Transverse colon (tissue), 4 donors: ENCODE measurements around the gene CDRT4. TPM values are rescaled to one million over a fixed set of nuclear protein-coding genes. Genes with fewer than 3 reads are reported as not detected.

Source experiments
- DNase-seq: peaks from one replicate; pipeline ENCODE4 v3.0.0-alpha.2; 2019
- H3K27ac ChIP-seq, 4 donors: fragments of 200-600 bp; sonication (generic); 2 replicates each; pipeline ENCODE4 v1.5.1; 2016 to 2018; ENCODE audit warnings: inconsistent platforms in 4 of 4
- H3K27me3 ChIP-seq: fragments of 200-600 bp; sonication (generic); 2 replicates; pipeline ENCODE4 v1.5.1; 2017; ENCODE audit warnings: inconsistent platforms
- H3K36me3 ChIP-seq, 4 donors: fragments of 200-600 bp; sonication (generic); 2 replicates each; pipeline ENCODE4 v1.5.1; 2017 to 2019; ENCODE audit warnings: inconsistent platforms in 4 of 4
- H3K4me1 ChIP-seq, 4 donors: fragments of 200-600 bp; sonication (generic); 2 replicates each; pipeline ENCODE4 v1.5.1; 2017 to 2020; ENCODE audit warnings: inconsistent platforms in 4 of 4
- H3K4me3 ChIP-seq, 4 donors: fragments of 200-600 bp; sonication (generic); 1 replicate in 1 of 4; 2 replicates in 3 of 4; pipeline versions ENCODE4 v1.5.1 to v1.6.1; 2017 to 2019; ENCODE audit warnings: inconsistent platforms in 4 of 4
- H3K9me3 ChIP-seq, 2 donors: fragments of 200-600 bp; sonication (generic); 2 replicates each; pipeline ENCODE4 v1.5.1; 2017 to 2019; ENCODE audit warnings: inconsistent platforms in 2 of 2
- EP300 ChIP-seq: sonication (generic); formaldehyde crosslinking; IDR thresholded peaks from one replicate; pipeline ENCODE4 v1.6.1; 2017; ENCODE audit warnings: antibody characterized with exemption, low read depth
- POLR2A ChIP-seq: fragments of 450-650 bp; IDR thresholded peaks from one replicate; pipeline ENCODE4 v1.6.1; 2016; ENCODE audit warnings: antibody characterized with exemption, mild to moderate bottlenecking, moderate library complexity
- POLR2AphosphoS5 ChIP-seq, 3 donors: sonication (generic); formaldehyde crosslinking; IDR thresholded peaks; one replicate each; pipeline ENCODE4 v1.6.1; 2016; ENCODE audit warnings: antibody characterized with exemption in 3 of 3
- WGBS, 2 donors: methylation state at CpG; one replicate each; pipeline ENCODE4 v1.1.5; 2018; ENCODE audit warnings: low coverage in 1 of 2; 5-methylcytosine and 5-hydroxymethylcytosine counted together
- in situ Hi-C, 4 donors: fragments of 200-750 bp; cut with MboI; loops; one replicate each; pipeline versions ENCODE4 v1.15.0 to v1.15.1; 2017; ENCODE audit warnings: low sequenced_read_pairs in 3 of 4, low pct_ligation_motif_present in 1 of 4, low pct_unique_long_range_greater_than_20kb in 1 of 4
- intact Hi-C: fragments of 100-400 bp; cut with DNase I; formaldehyde crosslinking; loops from one replicate; pipeline ENCODE4 v1.15.1; 2023; ENCODE audit warnings: low total_unique reads
- total RNA-seq, 4 donors: library from RNA; depleted of rRNA; stranded (reverse); fragments of >200 nt; gene quantifications; one replicate each; pipeline ENCODE4 v1.1.0, GENCODE V29; 2016
- TF ChIP-seq, protein P1 (sequence below), 5 experiments: fragments of 200-600 bp in 3 of 5; fragments of 450-650 bp in 2 of 5; sonication (generic) in 3 of 5; IDR thresholded peaks; 1 replicate in 2 of 5; 2 replicates in 3 of 5; pipeline ENCODE4 v1.5.1; 2016 to 2017; ENCODE audit warnings: antibody characterized with exemption in 5 of 5, inconsistent platforms in 3 of 5, mild to moderate bottlenecking in 2 of 5, moderate library complexity in 1 of 5

CDRT4 gene
- total RNA-seq, 4 donors from 2014 or later: 2.2 to 93.5 (median 14.4) TPM

- in situ Hi-C loops: no loop called here
- Histone ChIP-seq H3K27ac (no peak overlapping the region), H3K9me3 (no peaks in the 10 kb centered on the region), H3K4me1 (peaks cover 6 to 19% (median 13%) of the 10 kb centered on the region in 4 donors), H3K27me3 (no peaks in the 10 kb centered on the region), H3K4me3 (no peak overlapping the region), H3K36me3 (no peaks in the 10 kb centered on the region)
- intact Hi-C loops: no loop called here
- TF ChIP-seq EP300: no peak
- no peak for TF ChIP-seq POLR2A
- TF ChIP-seq POLR2AphosphoS5 (IDR thresholded peaks at IDR 0.05): no peak
- TF ChIP-seq, protein P1, sequence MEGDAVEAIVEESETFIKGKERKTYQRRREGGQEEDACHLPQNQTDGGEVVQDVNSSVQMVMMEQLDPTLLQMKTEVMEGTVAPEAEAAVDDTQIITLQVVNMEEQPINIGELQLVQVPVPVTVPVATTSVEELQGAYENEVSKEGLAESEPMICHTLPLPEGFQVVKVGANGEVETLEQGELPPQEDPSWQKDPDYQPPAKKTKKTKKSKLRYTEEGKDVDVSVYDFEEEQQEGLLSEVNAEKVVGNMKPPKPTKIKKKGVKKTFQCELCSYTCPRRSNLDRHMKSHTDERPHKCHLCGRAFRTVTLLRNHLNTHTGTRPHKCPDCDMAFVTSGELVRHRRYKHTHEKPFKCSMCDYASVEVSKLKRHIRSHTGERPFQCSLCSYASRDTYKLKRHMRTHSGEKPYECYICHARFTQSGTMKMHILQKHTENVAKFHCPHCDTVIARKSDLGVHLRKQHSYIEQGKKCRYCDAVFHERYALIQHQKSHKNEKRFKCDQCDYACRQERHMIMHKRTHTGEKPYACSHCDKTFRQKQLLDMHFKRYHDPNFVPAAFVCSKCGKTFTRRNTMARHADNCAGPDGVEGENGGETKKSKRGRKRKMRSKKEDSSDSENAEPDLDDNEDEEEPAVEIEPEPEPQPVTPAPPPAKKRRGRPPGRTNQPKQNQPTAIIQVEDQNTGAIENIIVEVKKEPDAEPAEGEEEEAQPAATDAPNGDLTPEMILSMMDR (IDR thresholded peaks at IDR 0.05): no peak
- 82 to 92% methylated on average over 4 to 6 of the region's 6 CpGs for WGBS, 2 donors
- DNase-seq: no peak
These were observed 1.3 kb downstream of the CDRT4 start for GRCh38 chr17:15466131-15466530.

DNA sequence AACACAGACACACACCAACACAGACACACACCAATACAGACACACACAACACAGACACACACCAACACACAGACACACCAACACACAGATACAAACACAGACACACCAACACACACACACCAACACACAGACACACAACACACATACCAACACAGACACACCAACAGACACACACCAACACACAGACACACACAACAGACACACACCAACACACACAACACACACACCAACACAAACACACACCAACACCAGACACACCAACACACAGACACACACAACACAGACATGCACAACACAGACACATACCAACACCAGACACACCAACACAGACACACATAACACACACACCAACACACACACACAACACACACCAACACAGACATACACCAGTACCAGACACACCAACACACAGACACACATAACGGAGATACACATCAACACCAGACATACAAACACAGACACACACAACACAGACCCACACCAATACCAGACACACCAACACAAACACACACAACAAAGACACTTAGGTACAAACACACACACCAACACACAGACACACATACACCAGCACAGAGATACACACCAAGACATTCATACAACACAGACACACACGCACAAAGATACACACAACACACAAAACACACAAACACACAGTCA lies 2.2 kb downstream of the CDRT4 start:
- TF ChIP-seq POLR2AphosphoS5 (IDR thresholded peaks at IDR 0.05) (no peak), EP300 (no peak), POLR2A (no peak)
- TF ChIP-seq, protein P1 (IDR thresholded peaks at IDR 0.05): no peak
- no peaks in the 10 kb centered on the region for H3K27me3 ChIP-seq
- H3K4me1 ChIP-seq: peaks cover 6 to 17% (median 13%) of the 10 kb centered on the region in 4 donors
- H3K9me3 ChIP-seq: no peaks in the 10 kb centered on the region
- no peaks in the 10 kb centered on the region for H3K36me3 ChIP-seq
- WGBS, 2 donors: 80 to 98% methylated on average over 1 to 2 of the region's 2 CpGs
- H3K4me3 ChIP-seq: no peak overlapping the region
- no peak for DNase-seq
- in situ Hi-C loops: no loop called here
- intact Hi-C loops: no loop called here
- H3K27ac ChIP-seq: no peak overlapping the region

DNA sequence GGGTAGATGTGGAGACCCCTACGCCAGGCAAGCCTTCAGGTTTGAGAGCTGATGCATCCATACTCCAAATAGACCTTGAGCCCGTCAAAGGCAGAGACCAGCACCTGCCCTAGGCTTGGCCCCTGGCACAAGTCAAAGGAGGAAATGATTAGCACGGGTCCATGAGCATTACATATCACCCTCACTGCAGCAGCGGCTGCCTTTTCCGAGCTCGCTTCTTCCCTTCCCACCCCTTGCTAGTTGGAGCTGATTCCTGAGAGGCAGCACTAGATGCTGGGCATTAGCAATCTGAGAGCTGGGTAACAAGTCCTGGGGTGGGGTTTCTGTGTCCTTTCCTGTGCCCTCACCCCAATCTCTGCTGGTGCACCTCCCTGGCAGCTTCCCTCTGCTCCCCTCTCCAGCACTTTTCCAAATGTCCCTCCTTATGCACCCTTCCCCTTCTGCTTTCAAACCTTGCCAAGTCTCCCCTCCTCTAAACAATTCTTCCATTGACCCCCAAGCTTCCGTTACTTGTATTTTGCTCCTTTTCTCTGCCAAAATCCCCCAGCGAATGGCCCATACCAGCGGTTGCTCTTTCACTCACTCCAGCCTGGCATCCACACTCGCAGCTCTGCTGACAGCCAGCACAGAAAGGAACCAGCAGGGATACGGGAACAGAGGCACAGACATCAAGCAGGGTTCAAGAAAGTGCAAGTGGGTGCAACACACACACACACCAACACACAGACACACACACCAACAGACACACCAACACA lies 3.0 kb downstream of the CDRT4 start:
- in situ Hi-C loops: no loop called here
- no peak for DNase-seq
- intact Hi-C loops: no loop called here
- no peaks in the 10 kb centered on the region for H3K9me3 ChIP-seq
- TF ChIP-seq POLR2A (no peak), POLR2AphosphoS5 (IDR thresholded peaks at IDR 0.05) (no peak), EP300 (no peak)
- TF ChIP-seq, protein P1 (IDR thresholded peaks at IDR 0.05): no peak
- H3K4me3 ChIP-seq: no peak overlapping the region
- no peaks in the 10 kb centered on the region for H3K36me3 ChIP-seq
- H3K27ac ChIP-seq: peak overlapping the region; percentile 36 to 77 (median 64)
- H3K4me1 ChIP-seq: peaks cover 6 to 17% (median 12%) of the 10 kb centered on the region in 4 donors
- H3K27me3 ChIP-seq: no peaks in the 10 kb centered on the region
- WGBS, 2 donors: 75% methylated on average over 11 of the region's 11 CpGs; no CpG with 5 or more reads in 1 of the 2 donors

- WGBS, 2 donors: 56 to 66% methylated on average over 9 to 11 of the region's 11 CpGs
- in situ Hi-C loops: no loop called here
- no peaks in the 10 kb centered on the region for H3K9me3 ChIP-seq
- peaks cover 4 to 14% (median 9%) of the 10 kb centered on the region in 4 donors for H3K4me1 ChIP-seq
- no peak for TF ChIP-seq POLR2A
- peak; percentile 17 to 36 (median 22) for TF ChIP-seq POLR2AphosphoS5 (IDR thresholded peaks at IDR 0.05)
- intact Hi-C loops: no loop called here
- no peaks in the 10 kb centered on the region for H3K27me3 ChIP-seq
- H3K27ac ChIP-seq: peak overlapping the region; percentile 36 to 77 (median 64)
- H3K4me3 ChIP-seq: no peak overlapping the region
- peak; percentile 19 for DNase-seq
- no peaks in the 10 kb centered on the region for H3K36me3 ChIP-seq
These were observed 4.2 kb downstream of the CDRT4 start for GRCh38 chr17:15462976-15463772.
